ENCODE data around the gene CCL16.

GRCh38 chr17:36011201-36011600 lies 29.9 kb upstream of the CCL16 start:
- no peak for TF ChIP-seq CTCF (optimal IDR thresholded peaks at IDR 0.05 in 1 of 3, IDR thresholded peaks at IDR 0.05 in 1 of 3, conservative IDR thresholded peaks at IDR 0.05 in 1 of 3; ENCODE audit: extremely low read depth in 1 of 3, insufficient read depth in 2 of 3, low read length in 3 of 3)
- no peak for TF ChIP-seq EZH2 (IDR thresholded peaks at IDR 0.05; ENCODE audit: low read length)

All from keratinocyte (primary cell).